H1 (cell line): ENCODE data around the gene PTPRC. TPM values are rescaled to one million over a fixed set of nuclear protein-coding genes. Genes with fewer than 3 reads are reported as not detected.
A peak's percentile ranks its signal among the peaks of the same experiment; 100 is the strongest.

Experiments used
- CTCF ChIA-PET: fragments of 300-600 bp; sonication (Branson Sonifier 250); formaldehyde crosslinking; loops from one replicate; lab custom pipeline; 2021; ENCODE audit not compliant: partially characterized antibody; lab: Charles Lee
- POLR2A ChIA-PET: fragments of 300-600 bp; sonication (Branson Sonifier 250); formaldehyde crosslinking; loops from one replicate; lab custom pipeline; 2021; ENCODE audit warnings: inconsistent platforms; ENCODE audit not compliant: partially characterized antibody; lab: Charles Lee
- DNase-seq, 2 experiments: peaks; one replicate each; pipeline versions ENCODE4 v3.0.0 to v3.0.0-alpha.2; 2010 to 2022; ENCODE audit warnings: low spot score in 2 of 2, low read depth in 1 of 2, mixed read lengths in 1 of 2
- FAIRE-seq: peaks from 2 replicates; lab custom pipeline; 2011; peaks lifted over from hg19 to GRCh38; lab: Jason Lieb, UNC
- H2AFZ ChIP-seq: 2 replicates; pipeline ENCODE4 v1.8.1; 2012; ENCODE audit warnings: low read length, inconsistent platforms
- H2AK5ac ChIP-seq: 2 replicates; pipeline ENCODE4 v1.6.1; 2013; ENCODE audit warnings: low read depth, low read length
- H2BK120ac ChIP-seq: replicated peaks from 2 replicates; pipeline ENCODE3; 2013; ENCODE audit warnings: low read depth, low read length, inconsistent platforms
- H2BK12ac ChIP-seq: 2 replicates; pipeline ENCODE4 v1.6.1; 2013; ENCODE audit warnings: low read depth, low read length
- H2BK15ac ChIP-seq: 2 replicates; pipeline ENCODE4 v1.6.1; 2013; ENCODE audit warnings: low read length
- H2BK20ac ChIP-seq: 2 replicates; pipeline ENCODE4 v1.6.1; 2013; ENCODE audit warnings: low read length
- H2BK5ac ChIP-seq: 2 replicates; pipeline ENCODE4 v1.6.1; 2013; ENCODE audit warnings: low read depth, low read length
- H3K14ac ChIP-seq: 2 replicates; pipeline ENCODE4 v1.6.1; 2013; ENCODE audit warnings: inconsistent platforms; ENCODE audit not compliant: insufficient read length
- H3K18ac ChIP-seq: 2 replicates; pipeline ENCODE4 v1.6.1; 2013; ENCODE audit warnings: low read length; ENCODE audit errors: extremely low read depth
- H3K23ac ChIP-seq: 2 replicates; pipeline ENCODE4 v1.6.1; 2013; ENCODE audit warnings: inconsistent platforms; ENCODE audit not compliant: insufficient read length
- H3K23me2 ChIP-seq: 2 replicates; pipeline ENCODE4 v1.6.1; 2013; ENCODE audit warnings: low read depth, low read length
- H3K27ac ChIP-seq: 2 replicates; pipeline ENCODE4 v1.6.1; 2011; ENCODE audit warnings: low read depth, low read length, inconsistent platforms
- H3K27me3 ChIP-seq, 4 experiments: replicated peaks in 1 of 4; 1 replicate in 1 of 4; 2 replicates in 3 of 4; pipeline versions ENCODE4 v1.6.1 to v1.8.1; 2011 to 2013; ENCODE audit warnings: low read length in 3 of 4, mild to moderate bottlenecking in 3 of 4, inconsistent platforms in 2 of 4, mixed read lengths in 2 of 4, moderate library complexity in 1 of 4; ENCODE audit not compliant: control insufficient read depth in 3 of 4, insufficient read depth in 3 of 4; ENCODE audit errors: extremely low read depth in 1 of 4
- H3K36me3 ChIP-seq, 4 experiments: 2 replicates each; pipeline versions ENCODE4 v1.6.1 to v1.8.1; 2011 to 2013; ENCODE audit warnings: mild to moderate bottlenecking in 4 of 4, low read length in 3 of 4, moderate library complexity in 2 of 4, control low read depth in 1 of 4, inconsistent platforms in 1 of 4; ENCODE audit not compliant: insufficient read depth in 4 of 4, control insufficient read depth in 2 of 4
- H3K4ac ChIP-seq: replicated peaks from 2 replicates; pipeline ENCODE3; 2013; ENCODE audit warnings: low read length, low read depth, mixed read lengths, inconsistent platforms; ENCODE audit not compliant: insufficient read length
- H3K4me1 ChIP-seq, 4 experiments: replicated peaks in 1 of 4; 1 replicate in 1 of 4; 2 replicates in 3 of 4; pipeline versions ENCODE4 v1.6.1 to v1.8.1; 2011 to 2013; ENCODE audit warnings: low read length in 3 of 4, inconsistent platforms in 2 of 4, mixed read lengths in 1 of 4; ENCODE audit not compliant: insufficient read depth in 4 of 4, control insufficient read depth in 3 of 4
- H3K4me2 ChIP-seq, 2 experiments: 2 replicates each; pipeline versions ENCODE4 v1.6.1 to v1.8.1; 2011 to 2013; ENCODE audit warnings: low read depth in 2 of 2, low read length in 2 of 2, control low read depth in 1 of 2, inconsistent platforms in 1 of 2, mild to moderate bottlenecking in 1 of 2; ENCODE audit not compliant: insufficient read depth in 1 of 2
- H3K4me3 ChIP-seq, 4 experiments: fragments of 200-600, 300-600 bp in 1 of 4; sonication (generic), shearing (Covaris generic), sonication (Bioruptor Twin) in 1 of 4; 2 replicates each; pipeline versions ENCODE4 v1.5.1 to v1.8.1; 2011 to 2016; ENCODE audit warnings: low read length in 4 of 4, low read depth in 3 of 4, control low read depth in 2 of 4, inconsistent platforms in 2 of 4, mild to moderate bottlenecking in 2 of 4, mixed read lengths in 1 of 4, moderate library complexity in 1 of 4; ENCODE audit not compliant: insufficient read depth in 2 of 4; ENCODE audit errors: extremely low read depth in 1 of 4
- H3K56ac ChIP-seq: replicated peaks from 2 replicates; pipeline ENCODE3; 2013; ENCODE audit warnings: low read depth, mild to moderate bottlenecking, mixed read lengths, low read length, inconsistent platforms; ENCODE audit not compliant: insufficient read length
- H3K79me1 ChIP-seq: 2 replicates; pipeline ENCODE4 v1.6.1; 2013; ENCODE audit warnings: low read depth, low read length, control low read depth
- H3K79me2 ChIP-seq, 2 experiments: 2 replicates each; pipeline versions ENCODE4 v1.6.1 to v1.8.1; 2012 to 2013; ENCODE audit warnings: low read length in 2 of 2, mild to moderate bottlenecking in 2 of 2, inconsistent platforms in 1 of 2; ENCODE audit not compliant: insufficient read depth in 2 of 2, control insufficient read depth in 1 of 2
- H3K9ac ChIP-seq, 4 experiments: replicated peaks in 1 of 4; 1 replicate in 1 of 4; 2 replicates in 3 of 4; pipeline versions ENCODE4 v1.6.1 to v1.8.1; 2011 to 2013; ENCODE audit warnings: low read depth in 3 of 4, low read length in 3 of 4, control low read depth in 2 of 4, mild to moderate bottlenecking in 2 of 4, moderate library complexity in 2 of 4, inconsistent platforms in 1 of 4; ENCODE audit errors: extremely low read depth in 1 of 4
- H3K9me3 ChIP-seq, 2 experiments: 2 replicates each; pipeline versions ENCODE4 v1.6.1 to v1.8.1; 2012 to 2013; ENCODE audit warnings: mild to moderate bottlenecking in 2 of 2, moderate library complexity in 2 of 2, control low read depth in 1 of 2, inconsistent platforms in 1 of 2, low read depth in 1 of 2, low read length in 1 of 2, mixed read lengths in 1 of 2; ENCODE audit not compliant: insufficient read depth in 2 of 2
- H4K20me1 ChIP-seq, 2 experiments: replicated peaks in 1 of 2; 2 replicates each; pipeline versions ENCODE3 to v1.8.1; 2011 to 2013; ENCODE audit warnings: inconsistent platforms in 2 of 2, low read length in 2 of 2, mild to moderate bottlenecking in 1 of 2; ENCODE audit not compliant: insufficient read depth in 2 of 2, control insufficient read depth in 1 of 2
- H4K5ac ChIP-seq: 2 replicates; pipeline ENCODE4 v1.6.1; 2013; ENCODE audit warnings: low read length, low read depth, mixed read lengths, inconsistent platforms; ENCODE audit not compliant: insufficient read length
- H4K8ac ChIP-seq: 2 replicates; pipeline ENCODE4 v1.8.0; 2013; ENCODE audit warnings: mild to moderate bottlenecking, moderate library complexity, low read length, inconsistent platforms; ENCODE audit not compliant: insufficient read depth; ENCODE audit errors: extremely low read depth
- H4K91ac ChIP-seq: replicated peaks from 2 replicates; pipeline ENCODE3; 2013; ENCODE audit warnings: low read length, mixed read lengths, inconsistent platforms; ENCODE audit not compliant: insufficient read length
- SAP30 ChIP-seq: fragments of 300-600 bp; sonication (generic); IDR thresholded peaks from 2 replicates; pipeline ENCODE4 v1.7.1; 2012; ENCODE audit warnings: low read length, moderate library complexity, mild to moderate bottlenecking, inconsistent platforms; ENCODE audit not compliant: insufficient read depth, insufficient replicate concordance
- WGBS, 2 experiments: shearing (Covaris generic) in 1 of 2; methylation state at CpG; one replicate each; pipeline versions ENCODE4 v1.1.6 to v1.1.7; 2013 to 2015; ENCODE audit warnings: low lambda C conversion rate in 2 of 2, mixed read lengths in 2 of 2, inconsistent platforms in 1 of 2, low coverage in 1 of 2, missing lambda C conversion rate in 1 of 2; ENCODE audit not compliant: insufficient replicate concordance in 2 of 2, insufficient coverage in 1 of 2, insufficient read length in 1 of 2; ENCODE audit errors: extremely low coverage in 1 of 2, missing lambda C conversion rate in 1 of 2; 5-methylcytosine and 5-hydroxymethylcytosine counted together
- polyA plus RNA-seq, 7 experiments: library from polyadenylated mRNA; depleted of rRNA in 3 of 7; stranded (reverse) in 5 of 7; unstranded in 2 of 7; fragments of >200 nt in 5 of 7; fragments of 200-250 nt in 2 of 7; gene quantifications; 1 replicate in 5 of 7; 2 replicates in 1 of 7; 4 replicates in 1 of 7; pipeline versions ENCODE4 v1.2.1 to v1.2.3, GENCODE V29; 2011 to 2013; ENCODE audit warnings: missing spikeins in 2 of 7, mixed read lengths in 2 of 7
- total RNA-seq: library from RNA; stranded (reverse); fragmentation: NEBNext Ultra II Directional; extraction: Animal tissue kit (Norgen Biotek cat#: 25700); gene quantifications from 2 replicates; pipeline ENCODE4 v1.2.1, GENCODE V29; 2021
- TF ChIP-seq, protein P1 (sequence below): IDR thresholded peaks from 2 replicates; pipeline ENCODE4 v1.6.1; 2011; ENCODE audit warnings: low read length, improper control_type of control experiment

The PTPRC gene
- total and polyA plus RNA-seq, 2 of the 8 experiments (the other 6 are each of a cell fraction or from before 2014, with no cell fraction given), result 0.05 TPM; not detected in 1

DNA sequence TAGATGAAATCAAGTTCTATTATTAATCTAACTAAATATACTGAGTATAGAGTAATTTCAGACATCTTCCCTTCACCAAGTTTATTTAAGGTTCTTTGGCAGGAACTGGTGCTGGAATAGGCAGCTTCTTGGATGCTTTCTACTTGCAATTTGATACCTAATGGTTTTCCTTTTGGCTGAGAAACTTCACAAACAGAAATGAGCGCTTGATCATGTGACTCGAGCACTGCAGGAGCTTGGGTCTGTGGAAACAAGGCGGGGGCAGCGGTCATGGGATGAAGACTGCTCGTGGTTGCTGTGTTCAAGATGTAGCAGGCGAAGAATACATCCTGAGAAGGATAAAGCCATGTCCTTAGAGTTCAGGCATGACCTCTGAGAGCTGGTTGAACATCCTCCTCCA lies 136.8 kb downstream of the PTPRC start:
- Histone ChIP-seq H3K23ac (no peak overlapping the region), H3K4me2 (no peak overlapping the region), H2BK20ac (no peak overlapping the region), H2AK5ac (no peak overlapping the region), H2BK5ac (no peak overlapping the region), H4K5ac (peak overlapping the region; percentile 29), H3K27ac (no peak overlapping the region), H3K18ac (no peak overlapping the region), H2BK120ac (peak overlapping the region; percentile 58), H2BK12ac (peak overlapping the region; percentile 35; the same call in 1 of the 2 replicates), H3K4me1 (peaks cover 0 to 5% (median 0%) of the 10 kb centered on the region in 4 experiments; a peak in 2 of 7 replicates), H4K20me1 (no peaks in the 10 kb centered on the region), H4K8ac (no peak overlapping the region; the same call in 1 of the 2 replicates), H2BK15ac (no peak overlapping the region), H3K9ac (no peak overlapping the region), H2AFZ (0 out of 2 replicates have a peak overlapping the region, but pooled peaks have one; percentile 57), H3K79me2 (no peaks in the 10 kb centered on the region), H3K9me3 (no peaks in the 10 kb centered on the region), H3K23me2 (no peaks in the 10 kb centered on the region), H3K4me3 (no peak overlapping the region), H3K79me1 (no peaks in the 10 kb centered on the region), H3K56ac (no peak overlapping the region), H3K27me3 (no peaks in the 10 kb centered on the region), H4K91ac (no peak overlapping the region), H3K4ac (no peak overlapping the region), H3K14ac (no peak overlapping the region), H3K36me3 (no peaks in the 10 kb centered on the region)
- DNase-seq (no peak), FAIRE-seq (no peak)
- POLR2A ChIA-PET, result no interaction called here
- 89% methylated on average over 6 of the region's 6 CpGs; no CpG with 5 or more reads in 1 of the 2 experiments for WGBS, 2 experiments
- CTCF ChIA-PET, result interaction anchor here (1.2 to 2.1 kb wide), 5 partner anchors 14 to 468 kb away, joined by 3 to 8 read pairs (median 7); no protein-coding TSS in a partner anchor
- no peak for TF ChIP-seq SAP30
- TF ChIP-seq, protein P1, sequence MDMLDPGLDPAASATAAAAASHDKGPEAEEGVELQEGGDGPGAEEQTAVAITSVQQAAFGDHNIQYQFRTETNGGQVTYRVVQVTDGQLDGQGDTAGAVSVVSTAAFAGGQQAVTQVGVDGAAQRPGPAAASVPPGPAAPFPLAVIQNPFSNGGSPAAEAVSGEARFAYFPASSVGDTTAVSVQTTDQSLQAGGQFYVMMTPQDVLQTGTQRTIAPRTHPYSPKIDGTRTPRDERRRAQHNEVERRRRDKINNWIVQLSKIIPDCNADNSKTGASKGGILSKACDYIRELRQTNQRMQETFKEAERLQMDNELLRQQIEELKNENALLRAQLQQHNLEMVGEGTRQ, result 0 out of 2 replicates have a peak, but pooled peaks have one; percentile 6
